Measurements from ENCODE around the gene CTU2.

CTU2 gene

GRCh38 chr16:88715312-88716190 lies 9.2 kb downstream of the CTU2 start:
- DNase-seq: no peak

- no peak for DNase-seq
These were observed 9.9 kb downstream of the CTU2 start for GRCh38 chr16:88716201-88716600.

GRCh38 chr16:88716601-88717001 lies 10.3 kb downstream of the CTU2 start:
- no peak for DNase-seq

GRCh38 chr16:88718178-88718577 lies 11.9 kb downstream of the CTU2 start:
- DNase-seq: no peak

- DNase-seq: no peak
These were observed 13.1 kb downstream of the CTU2 start for GRCh38 chr16:88719267-88719932.

GRCh38 chr16:88719933-88720296 lies 13.6 kb downstream of the CTU2 start:
- DNase-seq: no peak

- DNase-seq: no peak
These were observed 14.2 kb downstream of the CTU2 start for GRCh38 chr16:88720396-88720970.

- no peak for DNase-seq
These were observed 14.9 kb downstream of the CTU2 start for GRCh38 chr16:88721236-88721635.

GRCh38 chr16:88721815-88722755 lies 15.8 kb downstream of the CTU2 start:
- DNase-seq: no peak

- DNase-seq: no peak
These were observed 16.6 kb downstream of the CTU2 start for GRCh38 chr16:88722784-88723506.

GRCh38 chr16:88723507-88723887 lies 17.2 kb downstream of the CTU2 start:
- DNase-seq: no peak

- no peak for DNase-seq
These were observed 17.6 kb downstream of the CTU2 start for GRCh38 chr16:88723911-88724310.

GRCh38 chr16:88724855-88725555 lies 18.7 kb downstream of the CTU2 start:
- no peak for DNase-seq

GRCh38 chr16:88725609-88726407 lies 19.5 kb downstream of the CTU2 start:
- DNase-seq: no peak

- no peak for DNase-seq
These were observed 20.1 kb downstream of the CTU2 start for GRCh38 chr16:88726408-88726749.

GRCh38 chr16:88726981-88727380 lies 20.7 kb downstream of the CTU2 start:
- no peak for DNase-seq

GRCh38 chr16:88727871-88728270 lies 21.6 kb downstream of the CTU2 start:
- no peak for DNase-seq

- no peak for DNase-seq
These were observed 24.6 kb downstream of the CTU2 start for GRCh38 chr16:88730632-88731607.

- DNase-seq: no peak
These were observed 25.4 kb downstream of the CTU2 start for GRCh38 chr16:88731699-88732098.

Data from stimulated activated CD4-positive, alpha-beta T cell treated with anti-CD3 and anti-CD28 coated beads, Interleukin-4, amount 100 ng/mL, for 4 hours (primary cell).